NCI-H345 (cell line): ENCODE data around the gene CACNA1B.

Experiments
- DNase-seq: peaks from one replicate; lab custom pipeline; 2025; lab: John Stamatoyannopoulos, UW

Gene CACNA1B

GRCh38 chr9:137920753-137921152 lies 43.2 kb downstream of the CACNA1B start:
- DNase-seq: no peak

DNA sequence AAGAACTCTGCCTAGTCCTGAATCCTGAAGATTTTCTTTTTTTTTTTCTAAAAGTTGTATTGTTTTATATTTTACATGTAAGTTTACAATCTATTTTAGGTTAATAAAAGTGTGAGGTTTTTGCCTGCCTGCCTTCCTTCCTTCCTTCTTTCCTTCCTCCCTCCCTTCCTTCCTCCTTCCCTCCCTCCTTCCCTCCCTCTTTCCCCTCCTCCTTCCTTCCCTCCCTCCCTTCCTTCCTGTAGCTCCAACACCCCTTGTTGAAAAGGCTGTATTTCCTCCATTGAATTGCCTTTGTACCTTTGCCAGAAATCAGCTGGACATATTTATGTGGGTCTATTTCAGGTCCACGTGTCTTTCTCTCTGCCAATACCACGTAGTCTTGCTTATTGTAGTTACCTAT lies 46.6 kb downstream of the CACNA1B start:
- no peak for DNase-seq

DNA sequence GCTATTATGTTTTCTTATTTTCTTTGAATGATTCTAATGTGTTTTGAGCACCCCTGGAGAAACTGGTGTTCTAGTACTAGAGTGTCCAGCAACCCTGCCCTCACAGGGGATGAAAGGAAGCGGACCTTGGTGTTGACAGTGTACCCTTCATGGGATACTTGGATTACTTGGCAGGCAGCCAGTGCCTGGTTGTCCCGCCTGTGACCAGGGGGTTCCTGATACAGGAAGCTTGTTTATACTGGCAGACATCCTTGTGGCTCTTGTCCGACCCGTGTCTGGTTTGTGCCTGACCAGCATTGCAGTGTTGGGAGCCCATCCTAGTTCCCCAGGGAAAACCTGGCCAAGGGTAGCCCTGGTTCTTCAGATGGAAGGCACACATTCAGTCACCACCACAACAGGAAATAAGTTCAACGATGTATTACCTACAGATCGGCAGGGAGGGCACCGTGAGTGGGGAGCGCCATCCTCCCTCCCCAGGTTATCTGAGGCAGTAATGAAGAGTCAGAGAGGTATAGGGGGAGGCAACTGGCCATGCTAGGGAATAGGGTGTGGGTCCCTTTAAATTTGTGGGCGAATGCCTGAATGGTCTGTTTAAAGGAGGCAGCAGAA lies 47.3 kb downstream of the CACNA1B start:
- DNase-seq: peak; percentile 43

DNA sequence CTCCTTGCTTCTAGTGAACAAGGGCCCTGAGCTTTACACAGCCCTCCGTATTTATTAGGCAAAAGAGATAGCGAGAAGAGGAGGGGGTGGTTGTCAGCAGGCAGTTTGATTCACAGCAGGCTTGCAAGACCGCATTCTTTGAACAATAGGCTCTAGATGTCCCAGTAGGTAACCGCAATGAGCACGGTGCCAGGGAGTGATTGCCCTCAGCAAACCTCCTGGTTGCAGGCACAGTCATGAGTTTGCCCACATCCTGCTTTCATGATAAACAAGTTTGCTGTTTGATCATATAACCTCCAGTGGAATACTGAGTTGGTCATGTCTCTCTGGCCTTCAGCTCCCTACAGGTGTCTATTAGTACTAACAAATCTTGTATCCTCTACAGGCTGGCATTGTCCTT lies 66.1 kb downstream of the CACNA1B start:
- no peak for DNase-seq

DNA sequence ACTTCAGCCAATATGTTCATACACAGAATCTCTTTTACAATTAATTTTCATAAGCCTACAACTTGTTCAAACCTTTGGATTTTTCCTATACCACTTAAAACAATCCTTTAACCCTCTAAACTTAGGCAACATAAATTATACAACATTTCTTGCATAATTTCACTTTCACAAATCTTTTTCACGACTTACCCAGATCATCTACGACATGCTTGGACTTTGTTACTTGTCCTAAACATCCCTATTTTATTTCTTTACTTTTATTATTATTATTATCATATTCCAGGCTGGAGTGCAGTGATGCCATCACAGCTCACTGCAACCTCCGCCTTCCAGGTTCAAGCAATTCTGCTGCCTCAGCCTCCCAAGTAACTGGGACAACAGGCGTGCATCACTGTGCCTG lies 68.0 kb downstream of the CACNA1B start:
- no peak for DNase-seq

DNA sequence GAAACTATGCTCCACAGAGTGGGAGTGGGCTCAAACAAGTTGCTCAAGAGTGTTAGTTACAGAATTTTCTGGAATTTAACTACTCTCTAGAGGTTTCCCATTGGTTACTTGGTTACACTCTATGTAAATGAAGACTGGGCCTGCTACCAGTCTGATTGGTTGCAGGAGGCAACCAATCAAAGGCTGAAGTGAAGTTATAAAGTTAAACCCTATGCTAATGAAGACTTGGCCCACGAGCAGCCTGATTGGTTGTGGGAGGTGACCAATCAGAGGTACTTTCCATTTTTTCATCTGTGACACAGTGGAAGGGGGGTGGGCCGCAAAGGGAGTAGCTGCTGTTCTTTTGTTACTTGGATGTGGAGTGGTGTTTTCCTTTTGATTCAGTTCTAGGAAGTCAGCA lies 69.4 kb downstream of the CACNA1B start:
- DNase-seq: no peak

- no peak for DNase-seq
Observed at GRCh38 chr9:137948642-137949041, 71.1 kb downstream of the CACNA1B start.

GRCh38 chr9:137949260-137949659 lies 71.7 kb downstream of the CACNA1B start:
- no peak for DNase-seq

- DNase-seq: no peak
Observed at GRCh38 chr9:137951107-137951506, 73.5 kb downstream of the CACNA1B start.

GRCh38 chr9:137951597-137952490 lies 74.3 kb downstream of the CACNA1B start:
- DNase-seq: no peak

- no peak for DNase-seq
Observed at GRCh38 chr9:137952976-137953666, 75.5 kb downstream of the CACNA1B start.

GRCh38 chr9:137953683-137954438 lies 76.3 kb downstream of the CACNA1B start:
- DNase-seq: no peak

DNA sequence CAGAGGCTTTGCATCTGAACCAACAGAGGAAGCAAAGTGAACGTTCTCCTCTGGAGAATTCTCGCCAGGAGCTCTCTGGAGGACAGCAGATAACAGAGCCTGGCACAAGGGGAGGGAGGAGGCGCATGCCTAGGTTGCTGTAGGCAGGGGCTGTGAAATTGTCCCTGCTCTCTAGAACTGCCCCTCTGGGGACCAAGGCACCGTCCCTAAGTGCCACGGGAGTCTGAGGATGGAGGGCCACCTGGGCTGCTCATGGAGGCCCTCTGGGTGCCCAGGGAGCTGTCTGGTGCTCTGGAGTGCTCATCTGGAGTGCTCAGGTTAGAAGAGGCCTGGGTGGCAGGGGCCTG lies 77.6 kb downstream of the CACNA1B start:
- DNase-seq: no peak

DNA sequence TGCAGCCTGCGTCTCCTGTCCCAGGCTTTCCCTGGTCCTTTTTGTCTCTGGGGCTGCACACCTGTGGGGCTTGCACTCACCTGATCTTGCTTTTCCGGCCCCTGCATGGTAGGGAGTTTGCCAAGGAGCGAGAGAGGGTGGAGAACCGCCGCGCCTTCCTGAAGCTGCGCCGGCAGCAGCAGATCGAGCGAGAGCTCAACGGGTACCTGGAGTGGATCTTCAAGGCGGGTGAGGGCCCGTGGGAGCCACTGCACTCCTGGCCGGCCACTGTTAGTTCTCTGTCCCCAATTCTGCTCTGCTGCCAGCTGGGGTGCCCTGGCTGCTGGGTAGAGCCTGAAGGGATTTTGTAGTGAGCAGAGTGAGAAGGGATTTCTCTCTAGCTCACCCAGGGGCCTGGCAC lies 78.0 kb downstream of the CACNA1B start:
- DNase-seq: no peak

GRCh38 chr9:137956039-137956438 lies 78.5 kb downstream of the CACNA1B start:
- no peak for DNase-seq

DNA sequence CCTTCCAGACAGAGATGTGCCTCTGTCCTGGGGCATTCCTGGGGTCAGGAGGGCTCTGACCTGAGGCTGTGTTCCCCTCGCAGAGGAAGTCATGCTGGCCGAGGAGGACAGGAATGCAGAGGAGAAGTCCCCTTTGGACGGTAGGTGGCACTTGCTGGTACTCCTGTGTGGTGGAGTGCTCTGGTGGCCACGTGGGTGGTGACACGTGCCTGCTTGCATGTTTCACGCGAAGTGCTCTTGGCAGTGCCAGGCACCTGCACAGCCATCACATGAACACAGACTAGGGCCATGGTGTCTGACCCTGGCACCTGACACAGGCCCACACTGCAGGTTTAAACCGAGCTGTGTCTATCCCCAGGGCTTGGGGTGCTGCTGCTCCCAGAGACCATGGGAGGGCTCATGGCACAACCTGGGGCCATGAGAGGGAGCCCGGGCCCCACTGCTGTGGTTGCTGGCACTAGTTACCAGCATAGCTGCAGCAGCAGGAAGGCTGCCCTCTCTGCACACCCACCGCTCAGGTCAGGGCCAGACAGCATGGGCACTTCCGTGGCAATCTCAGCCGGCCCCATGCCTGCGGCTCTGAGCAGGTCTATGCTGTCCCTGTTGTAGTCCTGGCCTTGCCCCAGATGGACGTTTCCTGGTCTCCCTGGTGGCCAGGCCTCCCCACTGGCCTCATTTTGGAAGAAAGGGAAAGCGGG lies 79.3 kb downstream of the CACNA1B start:
- DNase-seq: no peak

- DNase-seq: no peak
Observed at GRCh38 chr9:137959641-137960411, 82.2 kb downstream of the CACNA1B start.

DNA sequence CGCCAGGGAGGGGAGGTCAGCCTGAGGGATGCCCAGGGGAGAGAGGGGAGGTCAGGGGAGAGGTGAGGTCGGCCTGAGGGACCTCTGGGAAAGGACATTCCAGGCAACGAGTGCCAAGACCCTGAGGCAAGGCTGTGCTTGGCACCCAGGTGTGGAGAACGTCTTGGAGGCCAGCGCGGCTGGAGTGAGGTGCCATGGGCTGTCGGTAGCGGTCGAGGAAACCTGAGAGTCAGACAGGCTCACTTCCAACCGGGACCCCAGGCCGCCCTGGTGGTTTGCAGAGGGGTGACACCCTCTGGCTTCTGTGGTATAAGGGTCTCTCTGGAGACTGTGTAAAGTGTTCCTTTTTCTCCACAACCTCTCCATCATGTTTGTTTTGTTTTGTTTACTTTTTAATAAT lies 82.9 kb downstream of the CACNA1B start:
- DNase-seq: no peak

- DNase-seq: no peak
Observed at GRCh38 chr9:137963525-137963924, 85.9 kb downstream of the CACNA1B start.

- no peak for DNase-seq
Observed at GRCh38 chr9:137965177-137965795, 87.7 kb downstream of the CACNA1B start.
